HK-2 (cell line): Measurements from ENCODE around the gene ANKRD62.
"Not testable (repeated sequence)": the region's sequence is repeated elsewhere in the genome, so short reads cannot be mapped to it uniquely, and the experiment has no call there.

Experiments
- DNase-seq: peaks from one replicate; pipeline ENCODE4 v3.0.0-alpha.2; 2018; ENCODE audit not compliant: unreplicated experiment

The ANKRD62 gene

GRCh38 chr18:12066910-12067511 lies 26.6 kb upstream of the ANKRD62 start:
- no peak for DNase-seq

GRCh38 chr18:12067671-12068070 lies 26.0 kb upstream of the ANKRD62 start:
- DNase-seq: no peak

GRCh38 chr18:12068316-12068949 lies 25.2 kb upstream of the ANKRD62 start:
- DNase-seq: not testable (repeated sequence)

- DNase-seq: no peak
Measured at GRCh38 chr18:12068950-12069320, 24.7 kb upstream of the ANKRD62 start.

GRCh38 chr18:12071066-12071465 lies 22.6 kb upstream of the ANKRD62 start:
- DNase-seq: not testable (repeated sequence)

GRCh38 chr18:12072996-12073395 lies 20.6 kb upstream of the ANKRD62 start:
- DNase-seq: no peak

GRCh38 chr18:12074736-12075135 lies 18.9 kb upstream of the ANKRD62 start:
- DNase-seq: no peak

- DNase-seq: no peak
Measured at GRCh38 chr18:12076424-12077140, 17.1 kb upstream of the ANKRD62 start.

- DNase-seq: not testable (repeated sequence)
Measured at GRCh38 chr18:12077994-12078393, 15.6 kb upstream of the ANKRD62 start.

- DNase-seq: peak; percentile 13
Measured at GRCh38 chr18:12079491-12080237, 14.0 kb upstream of the ANKRD62 start.

GRCh38 chr18:12085136-12085535 lies 8.5 kb upstream of the ANKRD62 start:
- no peak for DNase-seq

GRCh38 chr18:12085786-12086185 lies 7.9 kb upstream of the ANKRD62 start:
- no peak for DNase-seq

- DNase-seq: no peak
Measured at GRCh38 chr18:12086249-12086648, 7.4 kb upstream of the ANKRD62 start.

- no peak for DNase-seq
Measured at GRCh38 chr18:12086677-12087470, 6.8 kb upstream of the ANKRD62 start.

- DNase-seq: no peak
Measured at GRCh38 chr18:12087471-12088025, 6.1 kb upstream of the ANKRD62 start.

- DNase-seq: no peak
Measured at GRCh38 chr18:12088096-12088495, 5.5 kb upstream of the ANKRD62 start.

- no peak for DNase-seq
Measured at GRCh38 chr18:12088731-12089375, 4.8 kb upstream of the ANKRD62 start.

GRCh38 chr18:12091538-12092141 lies 2.0 kb upstream of the ANKRD62 start:
- DNase-seq: no peak

GRCh38 chr18:12092398-12093229 lies 1.0 kb upstream of the ANKRD62 start:
- DNase-seq: no peak
